ENCODE measurements around the gene PPTC7.
"Not testable (repeated sequence)": the region's sequence is repeated elsewhere in the genome, so short reads cannot be mapped to it uniquely, and the experiment has no call there.

Gene PPTC7

DNA sequence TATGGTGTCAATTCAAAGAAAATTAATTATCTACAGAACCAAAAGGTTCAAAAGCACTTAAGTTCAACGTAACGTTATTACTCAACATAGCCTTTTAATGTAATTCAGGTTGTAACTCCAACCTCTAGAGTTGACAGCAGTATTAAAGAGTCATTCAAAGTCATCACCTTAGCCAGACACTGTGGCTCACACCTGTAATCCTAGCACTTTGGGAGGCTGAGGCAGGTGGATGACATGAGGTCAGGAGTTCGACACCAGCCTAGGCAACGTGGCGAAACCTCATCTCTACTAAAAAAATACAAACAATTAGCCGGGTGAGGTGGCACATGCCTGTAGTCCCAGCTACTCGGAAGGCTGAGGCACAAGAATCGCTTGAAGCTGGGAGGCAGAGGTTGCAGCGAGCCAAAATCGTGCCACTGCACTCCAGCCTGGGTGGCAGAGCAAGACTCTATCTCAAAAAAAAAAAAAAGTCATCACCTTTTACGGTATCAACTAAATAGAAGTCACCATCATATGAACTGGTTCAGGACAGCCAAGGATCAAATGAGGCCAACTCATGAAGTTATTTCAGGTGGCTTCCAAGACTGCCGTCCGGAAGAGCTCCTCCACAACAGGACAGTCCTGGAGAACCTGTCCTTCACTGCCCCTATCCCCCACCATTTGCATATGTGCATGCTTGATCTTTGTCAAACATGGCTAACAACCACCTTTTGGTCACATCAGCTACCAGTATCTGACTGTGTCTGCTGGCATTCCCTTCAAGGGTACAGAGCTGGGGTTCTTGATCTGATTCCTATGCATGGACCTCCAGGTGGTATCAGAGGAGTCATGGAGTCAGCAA lies 4.2 kb downstream of the PPTC7 start:
- Histone ChIP-seq H3K4me3 (ENCODE audit: low read depth, low read length) (no peak overlapping the region), H3K4me2 (ENCODE audit: low read length) (no peak overlapping the region), H2AFZ (no peak overlapping the region), H3K79me2 (peaks cover 51% of the 10 kb centered on the region), H3K9me3 (ENCODE audit: control insufficient read depth, low read length) (no peaks in the 10 kb centered on the region), H3K27me3 (ENCODE audit: control insufficient read depth, insufficient read depth, low read length) (no peaks in the 10 kb centered on the region), H3K4me1 (peaks cover 4% of the 10 kb centered on the region), H3K36me3 (ENCODE audit: control insufficient read depth, insufficient read depth, low read length) (no peaks in the 10 kb centered on the region), H3K9ac (no peak overlapping the region), H3K27ac (no peak overlapping the region)
- TF ChIP-seq, protein P1, sequence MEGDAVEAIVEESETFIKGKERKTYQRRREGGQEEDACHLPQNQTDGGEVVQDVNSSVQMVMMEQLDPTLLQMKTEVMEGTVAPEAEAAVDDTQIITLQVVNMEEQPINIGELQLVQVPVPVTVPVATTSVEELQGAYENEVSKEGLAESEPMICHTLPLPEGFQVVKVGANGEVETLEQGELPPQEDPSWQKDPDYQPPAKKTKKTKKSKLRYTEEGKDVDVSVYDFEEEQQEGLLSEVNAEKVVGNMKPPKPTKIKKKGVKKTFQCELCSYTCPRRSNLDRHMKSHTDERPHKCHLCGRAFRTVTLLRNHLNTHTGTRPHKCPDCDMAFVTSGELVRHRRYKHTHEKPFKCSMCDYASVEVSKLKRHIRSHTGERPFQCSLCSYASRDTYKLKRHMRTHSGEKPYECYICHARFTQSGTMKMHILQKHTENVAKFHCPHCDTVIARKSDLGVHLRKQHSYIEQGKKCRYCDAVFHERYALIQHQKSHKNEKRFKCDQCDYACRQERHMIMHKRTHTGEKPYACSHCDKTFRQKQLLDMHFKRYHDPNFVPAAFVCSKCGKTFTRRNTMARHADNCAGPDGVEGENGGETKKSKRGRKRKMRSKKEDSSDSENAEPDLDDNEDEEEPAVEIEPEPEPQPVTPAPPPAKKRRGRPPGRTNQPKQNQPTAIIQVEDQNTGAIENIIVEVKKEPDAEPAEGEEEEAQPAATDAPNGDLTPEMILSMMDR (IDR thresholded peaks at IDR 0.05): no peak

DNA sequence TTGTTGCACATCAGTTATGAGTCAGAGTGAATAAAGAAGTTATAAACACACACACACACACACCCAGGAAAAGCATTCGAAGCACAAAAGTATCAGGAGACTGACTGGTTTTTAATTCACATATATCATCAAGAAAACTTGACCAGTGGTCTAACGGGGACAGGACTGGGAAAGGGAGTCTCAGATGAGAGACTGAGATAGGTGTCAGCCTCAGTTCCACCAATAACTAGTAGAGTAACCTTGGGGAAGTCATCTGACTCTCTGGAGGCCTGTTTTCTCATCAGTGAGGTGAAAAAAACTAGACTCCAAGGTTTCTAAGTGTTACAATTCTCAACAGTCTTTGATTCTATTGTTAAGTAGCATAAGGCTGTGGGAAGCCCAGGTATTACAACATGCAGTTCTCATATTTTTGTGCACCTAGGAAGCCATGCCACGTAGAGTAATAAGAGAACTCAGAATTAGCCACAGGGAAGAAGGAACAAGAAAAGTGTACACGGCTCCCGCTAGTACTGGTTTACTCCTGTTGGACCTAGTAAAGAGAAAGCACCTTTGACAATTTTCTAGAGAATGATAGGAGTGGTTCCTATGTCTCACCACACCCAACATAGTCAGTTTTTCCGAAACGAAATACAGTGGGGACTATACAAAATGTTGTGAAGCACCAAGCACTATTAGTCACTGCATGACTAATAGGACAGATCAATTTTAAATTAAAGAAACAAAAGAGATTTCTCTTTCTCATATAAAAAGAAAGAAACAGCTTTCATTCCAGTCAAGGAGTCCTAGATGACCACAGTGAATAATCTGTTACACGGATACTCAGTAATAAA lies 5.0 kb downstream of the PPTC7 start:
- TF ChIP-seq, protein P1 (IDR thresholded peaks at IDR 0.05): no peak
- H3K9ac ChIP-seq: no peak overlapping the region

DNA sequence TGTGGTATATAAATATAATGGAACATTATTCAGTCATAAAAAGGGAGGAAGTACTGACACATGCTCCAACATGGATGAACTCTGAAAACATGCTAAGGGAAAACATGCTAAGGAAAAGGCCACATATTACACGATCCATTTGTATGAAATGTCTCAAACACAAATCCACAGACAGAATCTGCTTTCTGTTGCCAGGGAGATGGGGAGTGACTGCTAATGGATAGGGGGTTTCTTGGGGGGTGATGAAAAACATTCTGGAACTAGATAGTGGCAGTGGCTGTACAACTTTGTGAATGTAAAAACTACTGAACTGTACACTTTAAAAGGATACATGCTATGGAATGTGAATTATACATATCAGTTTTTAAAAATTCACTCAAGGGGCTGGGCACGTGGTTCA lies 6.6 kb downstream of the PPTC7 start:
- Histone ChIP-seq H3K9ac (no peak overlapping the region), H3K36me3 (ENCODE audit: control insufficient read depth, insufficient read depth, low read length) (no peaks in the 10 kb centered on the region), H3K27ac (no peak overlapping the region), H3K4me3 (ENCODE audit: low read depth, low read length) (no peak overlapping the region), H3K79me2 (peaks cover 64% of the 10 kb centered on the region), H3K4me2 (ENCODE audit: low read length) (no peak overlapping the region), H3K4me1 (peaks cover 2% of the 10 kb centered on the region), H3K27me3 (ENCODE audit: control insufficient read depth, insufficient read depth, low read length) (no peaks in the 10 kb centered on the region), H3K9me3 (ENCODE audit: control insufficient read depth, low read length) (no peaks in the 10 kb centered on the region), H2AFZ (no peak overlapping the region)
- TF ChIP-seq, protein P1 (IDR thresholded peaks at IDR 0.05): no peak

More for the DNA sequence above, 5.0 kb downstream of the PPTC7 start:
- no peaks in the 10 kb centered on the region for H3K36me3 ChIP-seq (ENCODE audit: control insufficient read depth, insufficient read depth, low read length)
- no peaks in the 10 kb centered on the region for H3K27me3 ChIP-seq (ENCODE audit: control insufficient read depth, insufficient read depth, low read length)
- H2AFZ ChIP-seq: no peak overlapping the region
- H3K9me3 ChIP-seq (ENCODE audit: control insufficient read depth, low read length): no peaks in the 10 kb centered on the region
- no peak overlapping the region for H3K4me3 ChIP-seq (ENCODE audit: low read depth, low read length)
- peaks cover 58% of the 10 kb centered on the region for H3K79me2 ChIP-seq
- peaks cover 2% of the 10 kb centered on the region for H3K4me1 ChIP-seq
- H3K4me2 ChIP-seq (ENCODE audit: low read length): no peak overlapping the region
- H3K27ac ChIP-seq: no peak overlapping the region

- Histone ChIP-seq H3K27ac (no peak overlapping the region), H3K4me2 (ENCODE audit: low read length) (no peak overlapping the region), H2AFZ (no peak overlapping the region), H3K9me3 (ENCODE audit: control insufficient read depth, low read length) (no peaks in the 10 kb centered on the region), H3K79me2 (peaks cover 52% of the 10 kb centered on the region), H3K4me1 (peaks cover 2% of the 10 kb centered on the region), H3K4me3 (ENCODE audit: low read depth, low read length) (no peak overlapping the region), H3K27me3 (ENCODE audit: control insufficient read depth, insufficient read depth, low read length) (no peaks in the 10 kb centered on the region), H3K9ac (no peak overlapping the region), H3K36me3 (ENCODE audit: control insufficient read depth, insufficient read depth, low read length) (no peaks in the 10 kb centered on the region)
- TF ChIP-seq, protein P1 (IDR thresholded peaks at IDR 0.05): no peak
These were observed 7.8 kb downstream of the PPTC7 start for GRCh38 chr12:110575326-110575725.

DNA sequence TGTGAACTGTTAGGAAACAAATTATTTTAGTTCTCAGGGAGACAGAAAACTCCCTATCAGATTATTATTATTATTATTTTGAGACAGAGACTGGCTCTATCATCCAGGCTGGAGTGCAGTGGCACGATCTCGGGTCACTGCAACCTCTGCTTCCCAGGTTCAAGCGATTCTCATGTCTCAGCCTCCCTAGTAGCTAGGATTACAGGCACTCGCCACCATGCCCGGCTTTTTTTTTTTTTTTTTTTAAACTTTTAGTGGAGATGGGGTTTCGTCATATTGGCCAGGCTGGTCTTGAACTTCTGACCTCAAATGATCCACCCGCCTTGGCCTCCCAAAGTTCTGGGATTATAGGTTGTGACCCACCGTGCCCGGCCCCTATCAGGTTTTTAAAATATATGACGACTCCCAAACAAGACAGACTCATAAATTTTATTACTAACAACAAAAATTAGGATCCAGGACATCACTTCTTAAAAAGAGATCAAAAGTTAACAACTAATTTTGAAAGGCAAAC lies 8.3 kb downstream of the PPTC7 start:
- H3K36me3 ChIP-seq (ENCODE audit: control insufficient read depth, insufficient read depth, low read length); H3K9me3 ChIP-seq (ENCODE audit: control insufficient read depth, low read length); H3K9ac ChIP-seq; H3K27ac ChIP-seq; H2AFZ ChIP-seq; H3K4me1 ChIP-seq; H3K27me3 ChIP-seq (ENCODE audit: control insufficient read depth, insufficient read depth, low read length); H3K4me3 ChIP-seq (ENCODE audit: low read depth, low read length); H3K4me2 ChIP-seq (ENCODE audit: low read length): not testable (repeated sequence)
- peaks cover 47% of the 10 kb centered on the region for H3K79me2 ChIP-seq
